HepG2 (cell line): ENCODE results near the gene SLC11A1. TPM values are rescaled to one million over a fixed set of nuclear protein-coding genes. Genes with fewer than 3 reads are reported as not detected.

Experiments
- PHF5A ChIP-seq: IDR thresholded peaks from one replicate; pipeline ENCODE4 v1.6.1; 2018; ENCODE audit warnings: low read depth, missing genetic modification reagents; ENCODE audit not compliant: unreplicated experiment
- PRMT3 ChIP-seq: sonication (generic); formaldehyde crosslinking; IDR thresholded peaks from 2 replicates; pipeline ENCODE4 v1.8.1; 2022; ENCODE audit warnings: low read depth, mild to moderate bottlenecking, moderate library complexity, missing genetic modification reagents, borderline replicate concordance
- RFXAP ChIP-seq: sonication (generic); formaldehyde crosslinking; IDR thresholded peaks from 2 replicates; pipeline ENCODE4 v1.4.0; 2020; ENCODE audit warnings: missing genetic modification reagents, borderline replicate concordance
- SP2 ChIP-seq: sonication (generic); formaldehyde crosslinking; IDR thresholded peaks from 2 replicates; pipeline ENCODE4 v1.5.1; 2020; ENCODE audit warnings: mild to moderate bottlenecking, missing genetic modification reagents
- ZC3H13 ChIP-seq: sonication (generic); formaldehyde crosslinking; IDR thresholded peaks from 2 replicates; pipeline ENCODE4 v1.8.1; 2023; ENCODE audit warnings: mild to moderate bottlenecking, missing genetic modification reagents, moderate library complexity
- ZNF335 ChIP-seq: sonication (generic); formaldehyde crosslinking; IDR thresholded peaks from 2 replicates; pipeline ENCODE4 v1.4.0; 2020; ENCODE audit warnings: missing genetic modification reagents
- ZNF724P ChIP-seq: sonication (generic); formaldehyde crosslinking; IDR thresholded peaks from 2 replicates; pipeline ENCODE4 v1.8.0; 2022; ENCODE audit warnings: missing genetic modification reagents, borderline replicate concordance
- ZNF772 ChIP-seq: sonication (generic); formaldehyde crosslinking; IDR thresholded peaks from 2 replicates; pipeline ENCODE4 v1.5.0; 2020; ENCODE audit warnings: mild to moderate bottlenecking, missing genetic modification reagents
- ZNF777 ChIP-seq: sonication (generic); formaldehyde crosslinking; IDR thresholded peaks from 2 replicates; pipeline ENCODE4 v1.4.0; 2020; ENCODE audit warnings: missing genetic modification reagents
- ZNF816 ChIP-seq: sonication (generic); formaldehyde crosslinking; IDR thresholded peaks from 2 replicates; pipeline ENCODE4 v1.8.0; 2022; ENCODE audit warnings: missing genetic modification reagents, mild to moderate bottlenecking, borderline replicate concordance
- polyA plus RNA-seq, 8 experiments: library from polyadenylated mRNA; depleted of rRNA in 3 of 8; stranded (reverse) in 7 of 8; unstranded in 1 of 8; fragments of >200 nt; fragmentation: Illumina TruSeq in 4 of 8; extraction: Trizol in 4 of 8; gene quantifications; 2 replicates each; pipeline versions ENCODE4 v1.2.1 to v1.2.3, GENCODE V29; 2011 to 2016; ENCODE audit warnings: low read depth in 4 of 8, missing spikeins in 1 of 8, mixed read lengths in 1 of 8; ENCODE audit not compliant: insufficient read depth in 1 of 8
- total RNA-seq, 5 experiments: library from RNA; depleted of rRNA; stranded (reverse); fragments of >200 nt; fragmentation: Illumina TruSeq; extraction: Trizol; gene quantifications; 2 replicates each; pipeline ENCODE4 v1.2.3, GENCODE V29; 2016; ENCODE audit warnings: low read depth in 1 of 5
- TF ChIP-seq, protein P1 (sequence below): IDR thresholded peaks from 2 replicates; pipeline ENCODE4 v1.6.1; 2012; ENCODE audit warnings: low read length, improper control_type of control experiment
- TF ChIP-seq, protein P2 (sequence below): sonication (generic); formaldehyde crosslinking; IDR thresholded peaks from 2 replicates; pipeline ENCODE4 v1.4.0; 2020; ENCODE audit warnings: mild to moderate bottlenecking, missing genetic modification reagents

SLC11A1 gene
- total and polyA plus RNA-seq, 2 of the 13 experiments (the other 11 are each of a cell fraction or from before 2014, with no cell fraction given), result 0.33 to 2.3 TPM

DNA sequence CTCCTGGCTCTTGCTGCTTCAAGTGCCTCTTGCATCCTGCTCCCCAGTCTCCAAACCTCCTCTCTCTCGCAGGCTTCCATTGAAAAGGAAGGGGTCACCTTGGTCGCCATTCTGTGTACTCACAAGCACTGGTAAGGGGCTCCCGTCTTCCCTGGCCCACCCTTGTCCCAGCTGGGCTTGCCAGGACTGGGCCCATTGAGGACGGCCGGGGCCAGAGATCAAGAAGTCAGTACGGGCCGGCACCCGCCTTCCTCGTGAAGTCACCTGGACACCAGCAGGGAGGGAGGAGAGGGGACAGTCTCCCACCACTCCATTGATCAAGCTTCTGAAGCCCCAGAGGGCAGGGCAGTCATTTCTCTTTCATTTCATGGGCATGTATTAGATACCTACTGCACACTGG, 41.4 kb upstream of the SLC11A1 start (continued):
- TF ChIP-seq, protein P1, sequence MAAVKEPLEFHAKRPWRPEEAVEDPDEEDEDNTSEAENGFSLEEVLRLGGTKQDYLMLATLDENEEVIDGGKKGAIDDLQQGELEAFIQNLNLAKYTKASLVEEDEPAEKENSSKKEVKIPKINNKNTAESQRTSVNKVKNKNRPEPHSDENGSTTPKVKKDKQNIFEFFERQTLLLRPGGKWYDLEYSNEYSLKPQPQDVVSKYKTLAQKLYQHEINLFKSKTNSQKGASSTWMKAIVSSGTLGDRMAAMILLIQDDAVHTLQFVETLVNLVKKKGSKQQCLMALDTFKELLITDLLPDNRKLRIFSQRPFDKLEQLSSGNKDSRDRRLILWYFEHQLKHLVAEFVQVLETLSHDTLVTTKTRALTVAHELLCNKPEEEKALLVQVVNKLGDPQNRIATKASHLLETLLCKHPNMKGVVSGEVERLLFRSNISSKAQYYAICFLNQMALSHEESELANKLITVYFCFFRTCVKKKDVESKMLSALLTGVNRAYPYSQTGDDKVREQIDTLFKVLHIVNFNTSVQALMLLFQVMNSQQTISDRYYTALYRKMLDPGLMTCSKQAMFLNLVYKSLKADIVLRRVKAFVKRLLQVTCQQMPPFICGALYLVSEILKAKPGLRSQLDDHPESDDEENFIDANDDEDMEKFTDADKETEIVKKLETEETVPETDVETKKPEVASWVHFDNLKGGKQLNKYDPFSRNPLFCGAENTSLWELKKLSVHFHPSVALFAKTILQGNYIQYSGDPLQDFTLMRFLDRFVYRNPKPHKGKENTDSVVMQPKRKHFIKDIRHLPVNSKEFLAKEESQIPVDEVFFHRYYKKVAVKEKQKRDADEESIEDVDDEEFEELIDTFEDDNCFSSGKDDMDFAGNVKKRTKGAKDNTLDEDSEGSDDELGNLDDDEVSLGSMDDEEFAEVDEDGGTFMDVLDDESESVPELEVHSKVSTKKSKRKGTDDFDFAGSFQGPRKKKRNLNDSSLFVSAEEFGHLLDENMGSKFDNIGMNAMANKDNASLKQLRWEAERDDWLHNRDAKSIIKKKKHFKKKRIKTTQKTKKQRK, result no peak
- TF ChIP-seq ZNF777 (CRISPR knock-in tag), result no peak
- TF ChIP-seq SP2 (CRISPR knock-in tag), result no peak
- TF ChIP-seq ZNF772 (CRISPR knock-in tag), result no peak
- no peak for TF ChIP-seq ZNF335 (CRISPR knock-in tag)
- no peak for TF ChIP-seq PHF5A (CRISPR knock-in tag)
- TF ChIP-seq ZNF816 (CRISPR knock-in tag), result no peak
- no peak for TF ChIP-seq PRMT3 (CRISPR knock-in tag)
- no peak for TF ChIP-seq ZNF724P (CRISPR knock-in tag)
- TF ChIP-seq ZC3H13 (CRISPR knock-in tag), result no peak
- TF ChIP-seq RFXAP (CRISPR knock-in tag), result no peak
- TF ChIP-seq, protein P2, sequence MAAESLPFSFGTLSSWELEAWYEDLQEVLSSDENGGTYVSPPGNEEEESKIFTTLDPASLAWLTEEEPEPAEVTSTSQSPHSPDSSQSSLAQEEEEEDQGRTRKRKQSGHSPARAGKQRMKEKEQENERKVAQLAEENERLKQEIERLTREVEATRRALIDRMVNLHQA (CRISPR knock-in tag), result no peak
